ENCODE results near the gene INPPL1.
"Not testable (repeated sequence)": the region's sequence is repeated elsewhere in the genome, so short reads cannot be mapped to it uniquely, and the experiment has no call there.

Gene INPPL1

DNA sequence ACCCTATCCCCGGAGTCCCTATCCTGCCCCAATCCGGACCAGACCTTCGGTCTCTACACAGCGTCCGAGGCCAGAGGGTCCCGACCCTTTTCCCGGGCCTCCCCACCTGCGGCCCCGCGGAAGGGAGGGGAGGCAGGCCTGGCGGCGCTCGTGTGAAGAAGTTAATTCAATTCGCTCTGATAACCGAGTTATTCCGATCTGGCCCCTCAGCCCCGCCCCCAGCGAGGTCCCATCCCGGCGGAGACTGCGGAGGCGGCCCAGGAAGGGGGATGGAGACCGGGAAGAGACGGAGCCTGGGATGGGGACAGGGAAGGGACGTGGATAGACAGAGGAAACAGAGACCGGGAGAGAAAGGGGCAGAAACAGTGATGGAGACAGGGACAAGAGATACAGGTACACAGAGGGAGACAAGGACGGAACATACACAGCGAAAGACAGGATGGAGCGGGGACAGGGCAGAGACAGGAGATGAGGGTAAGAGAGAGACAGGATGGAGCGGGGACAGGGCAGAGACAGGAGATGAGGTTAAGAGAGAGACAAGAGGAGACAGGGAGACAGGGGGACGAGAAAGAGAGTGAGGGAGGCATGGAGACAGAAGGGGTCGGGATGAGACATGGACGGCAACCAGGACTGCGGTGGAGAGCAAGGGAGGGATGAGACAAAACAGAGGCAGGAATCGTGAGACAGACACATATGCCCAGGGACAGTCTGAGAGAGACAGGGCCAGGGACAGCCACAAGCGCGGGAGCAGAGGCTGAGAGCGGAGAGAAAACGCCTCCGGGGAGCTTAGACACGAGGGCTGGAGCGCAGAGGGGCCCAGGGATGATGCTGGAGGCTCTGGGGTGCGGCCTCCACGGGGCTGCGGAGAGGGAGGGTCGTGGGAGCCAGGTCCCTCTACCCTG, 20.0 kb downstream of the INPPL1 start:
- DNase-seq, result no peak

DNA sequence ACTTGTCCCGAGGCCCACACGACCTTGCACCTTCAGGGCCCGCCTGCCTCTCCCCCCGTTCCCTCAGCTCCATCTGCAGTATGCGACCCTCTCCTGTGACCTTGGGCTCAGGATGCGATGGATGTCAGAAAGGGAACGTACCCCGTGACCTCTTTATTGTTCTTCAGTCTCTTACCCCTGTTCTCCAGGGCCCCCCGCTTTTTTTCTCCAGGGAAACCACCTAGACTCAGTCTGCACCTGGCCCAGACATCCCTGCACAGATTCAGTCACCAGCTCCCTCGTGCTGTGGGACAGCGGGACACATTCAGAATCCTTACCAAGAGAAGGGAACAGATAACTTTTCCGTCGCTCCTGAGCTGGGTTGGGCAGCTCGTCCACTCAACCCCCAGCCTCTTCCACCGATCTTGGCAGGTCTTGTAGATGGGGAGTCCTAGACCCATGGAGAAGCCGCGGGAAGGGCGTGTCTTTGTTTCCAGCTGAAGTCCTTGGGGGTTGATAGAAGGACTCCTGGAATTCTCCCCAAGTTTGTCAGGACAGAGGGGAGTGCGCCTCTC, 20.8 kb downstream of the INPPL1 start:
- DNase-seq, result no peak

DNA sequence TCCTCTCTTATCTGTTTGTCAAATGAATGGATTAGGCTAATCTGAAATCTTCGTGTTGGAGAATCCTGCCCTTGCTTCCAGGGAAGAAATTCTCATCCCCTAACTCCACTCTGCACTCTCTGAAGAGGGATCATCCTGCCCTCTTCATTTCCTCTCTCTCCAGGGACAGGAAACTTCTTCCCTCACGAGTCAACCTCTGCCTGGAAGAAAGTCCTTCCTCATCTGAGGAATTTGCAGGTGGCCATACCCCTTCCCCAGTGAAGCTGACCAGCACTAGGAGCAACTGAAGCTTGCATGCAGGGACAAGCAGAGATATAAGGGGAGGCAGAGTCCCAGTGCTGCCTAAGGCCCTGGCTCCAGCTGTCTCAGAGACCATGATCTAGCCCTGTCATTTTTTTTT, 23.0 kb downstream of the INPPL1 start:
- DNase-seq, result no peak

DNA sequence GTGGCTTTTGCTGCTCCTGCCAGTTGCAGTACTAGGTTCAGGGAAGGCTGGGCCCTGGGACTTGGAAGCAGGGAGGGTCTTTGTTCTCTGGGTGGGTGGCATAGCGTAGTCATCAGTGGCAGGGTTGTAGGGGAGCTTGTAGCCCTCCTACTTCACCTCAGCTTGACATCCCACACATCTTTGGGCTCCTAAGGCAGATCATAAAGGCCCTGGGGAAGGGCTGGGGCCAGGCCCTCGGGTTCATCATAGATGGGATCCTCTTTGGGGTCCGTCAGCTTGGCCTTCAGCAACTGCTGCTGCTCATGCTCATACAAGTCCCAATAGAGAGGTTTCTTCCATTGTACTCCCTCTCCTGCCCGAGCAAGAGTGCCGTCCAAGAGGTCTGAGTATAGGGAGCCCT, 25.4 kb downstream of the INPPL1 start:
- DNase-seq, result no peak

DNA sequence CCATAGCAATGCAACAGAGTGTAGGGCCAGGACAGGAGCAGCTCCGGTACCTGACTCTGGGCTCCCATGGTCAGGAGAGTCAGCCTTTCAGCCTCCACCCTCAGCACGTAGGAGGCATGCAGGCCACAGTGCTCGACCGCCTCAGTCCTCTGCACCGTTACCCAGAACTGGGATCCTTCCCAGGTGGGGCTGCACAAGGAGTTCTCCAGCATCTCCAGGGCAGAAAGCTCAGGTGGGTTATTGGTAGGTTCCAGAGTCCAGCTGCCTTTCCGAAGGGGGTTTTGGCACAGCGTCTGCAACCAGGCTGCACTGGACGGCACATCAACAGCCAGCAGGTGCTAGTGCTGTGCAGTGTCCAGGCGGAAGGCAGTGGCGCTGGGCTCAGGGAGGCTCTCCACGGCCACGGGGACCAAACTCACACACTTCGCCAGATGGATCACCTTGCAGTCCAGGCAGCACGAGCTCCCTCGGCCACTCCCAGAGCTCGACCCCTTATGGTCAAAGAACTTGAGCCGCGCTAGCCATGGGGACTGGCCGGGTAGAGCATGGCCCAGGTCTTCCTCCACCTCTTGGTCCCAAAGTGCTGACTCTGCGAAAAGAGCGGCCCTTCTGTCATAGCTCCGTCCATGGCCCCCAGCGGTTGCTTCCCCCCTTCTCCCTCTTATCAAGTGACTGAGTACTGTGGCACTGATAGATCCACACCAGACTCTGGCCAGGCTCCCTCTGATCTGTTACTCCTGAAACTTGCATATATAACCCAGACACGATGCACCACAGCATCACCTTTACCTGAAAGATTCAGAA, 26.3 kb downstream of the INPPL1 start:
- DNase-seq, result no peak

DNA sequence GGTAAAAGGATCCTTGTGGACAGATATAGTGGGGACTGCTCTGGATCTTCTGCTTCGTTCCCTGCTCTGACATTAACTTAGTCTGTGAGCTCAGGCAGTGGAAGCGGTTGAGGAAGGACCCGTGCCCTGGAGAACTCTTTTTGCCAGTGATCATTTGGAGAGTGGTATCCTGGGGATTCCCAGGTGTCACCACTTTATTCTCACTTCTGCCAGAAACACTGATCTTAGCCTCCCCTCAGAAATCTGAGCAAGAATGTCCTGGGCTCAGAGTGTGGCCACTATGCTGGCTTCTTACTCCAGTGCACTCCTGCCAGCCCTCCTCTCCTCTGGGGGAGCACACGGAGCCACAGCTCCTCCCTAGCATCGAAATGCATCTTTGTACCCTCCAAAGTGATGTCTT, 27.0 kb downstream of the INPPL1 start:
- DNase-seq, result no peak

DNA sequence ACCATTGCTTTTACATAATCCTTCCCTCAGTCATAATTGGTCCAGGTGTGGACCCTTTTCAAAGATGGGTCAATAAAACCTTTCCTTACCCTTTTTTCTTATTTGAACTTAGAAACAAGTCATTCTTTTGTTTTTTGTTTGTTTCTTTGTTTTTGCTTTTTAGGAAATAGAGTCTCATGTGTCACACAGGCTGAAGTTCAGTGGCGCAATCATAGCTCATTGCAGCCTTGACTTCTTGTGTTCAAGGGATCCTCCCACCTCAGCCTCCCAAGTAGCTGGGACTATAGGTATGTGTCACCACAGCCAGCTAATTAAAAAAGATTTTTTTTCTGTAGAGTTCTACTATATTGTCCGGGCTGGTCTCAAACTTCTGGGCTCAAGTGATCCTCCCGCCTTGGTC, 28.8 kb downstream of the INPPL1 start:
- DNase-seq, result no peak

DNA sequence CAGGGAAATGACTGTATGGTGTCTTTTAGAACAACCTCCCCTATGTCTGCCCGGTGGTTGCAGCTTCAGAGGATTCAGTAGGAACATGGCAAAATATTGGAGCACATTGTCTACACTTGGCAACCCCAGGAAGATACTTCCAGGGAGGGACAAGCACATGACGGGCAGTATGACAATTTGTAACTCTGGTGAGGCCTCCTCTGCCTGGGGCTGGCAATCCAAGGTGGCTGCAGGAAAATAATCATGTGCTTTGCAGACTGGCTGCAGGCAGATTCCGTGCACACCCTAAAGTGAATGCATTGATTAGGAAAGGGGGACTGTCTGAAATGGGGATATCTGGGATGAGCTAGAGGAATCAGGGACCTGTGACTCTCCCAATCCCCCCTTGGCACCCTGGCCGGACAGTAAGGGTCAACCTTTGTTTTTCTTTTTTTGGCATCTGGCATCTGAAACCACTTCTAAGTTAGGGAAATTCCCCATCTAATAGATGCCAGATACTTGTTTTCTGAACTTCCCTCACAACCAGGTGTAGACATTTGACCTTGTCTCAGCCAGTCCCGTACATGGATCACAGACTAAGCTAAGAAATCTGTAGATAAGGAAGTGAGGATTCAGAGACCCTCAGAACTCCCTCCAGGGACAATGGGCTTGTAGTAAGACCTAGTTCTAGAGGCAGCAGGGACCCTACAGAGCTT, 29.9 kb downstream of the INPPL1 start:
- DNase-seq, result no peak

DNA sequence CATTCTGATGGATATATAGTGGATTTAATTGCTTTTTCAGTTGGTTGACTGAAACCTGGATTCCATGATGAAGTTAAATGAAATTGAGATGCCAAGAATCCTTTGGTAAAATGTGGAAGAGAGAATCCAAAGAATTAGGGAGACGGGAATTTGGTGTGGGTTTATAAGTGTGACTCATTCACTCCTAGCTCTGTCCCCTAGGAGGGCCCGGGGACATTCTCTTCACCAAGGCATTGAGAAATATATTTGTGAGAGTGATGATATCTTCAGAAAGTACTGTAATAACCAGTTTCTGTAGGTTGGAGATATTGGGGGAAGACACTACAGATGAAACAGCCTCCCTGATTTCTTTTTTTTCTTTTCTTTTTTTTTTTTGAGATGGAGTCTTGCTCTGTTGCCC, 33.0 kb downstream of the INPPL1 start:
- DNase-seq, result no peak

DNA sequence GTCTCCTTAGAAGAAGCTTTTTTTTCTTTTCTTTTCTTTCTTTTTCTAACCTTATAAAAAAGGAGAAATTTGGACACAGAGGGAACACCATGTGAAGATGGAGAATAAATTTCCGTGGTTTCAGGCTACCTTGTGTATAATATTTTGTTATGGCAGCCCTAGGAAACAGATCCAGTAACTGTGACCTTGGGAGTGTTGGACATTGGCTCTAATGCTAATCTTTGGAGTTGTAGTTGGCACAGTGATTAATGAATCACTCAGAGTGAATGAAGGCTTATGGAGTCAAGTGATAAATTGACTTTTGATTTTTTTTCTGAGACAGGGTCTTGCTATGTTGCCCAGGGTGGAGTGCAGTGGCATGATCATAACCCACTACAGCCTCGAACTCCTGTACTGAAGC, 34.9 kb downstream of the INPPL1 start:
- no peak for DNase-seq

DNA sequence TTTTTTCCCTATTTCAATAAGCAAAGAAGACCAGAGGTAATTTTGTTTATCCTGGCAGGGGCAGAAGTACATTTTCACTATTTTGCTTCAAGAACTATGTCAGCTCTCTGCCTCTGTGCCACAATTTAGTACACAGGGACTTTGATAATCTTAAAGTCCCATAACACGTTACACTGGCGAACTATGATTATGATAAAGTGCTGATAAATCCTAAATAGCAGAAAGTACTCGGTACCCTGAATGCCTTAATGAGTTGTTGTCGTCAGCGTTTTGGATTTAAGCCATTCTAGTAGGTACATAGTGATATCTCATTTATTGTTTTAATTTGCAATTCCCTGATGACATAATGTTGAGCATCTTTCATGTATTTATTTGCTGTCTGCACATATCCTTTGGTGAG, 36.0 kb downstream of the INPPL1 start:
- DNase-seq, result no peak

DNA sequence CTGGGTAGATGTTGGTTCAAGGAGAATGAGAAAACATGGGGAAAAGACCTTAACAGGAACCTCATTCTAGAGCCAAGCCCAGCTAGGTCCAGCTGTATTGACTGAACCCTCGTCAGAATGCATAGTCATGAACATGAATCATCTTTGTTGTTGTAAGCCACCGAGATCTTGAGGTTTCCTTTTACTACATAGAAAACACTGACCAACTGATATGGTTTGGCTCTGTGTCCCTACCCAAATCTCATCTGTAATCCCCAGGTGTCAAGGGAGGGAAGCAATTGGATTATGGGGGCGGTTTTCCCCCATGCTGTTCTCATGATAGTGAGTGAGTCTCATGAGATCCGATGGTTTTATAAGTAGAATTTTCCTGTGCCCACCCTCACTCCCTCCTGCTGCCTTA, 38.8 kb downstream of the INPPL1 start:
- DNase-seq, result no peak

DNA sequence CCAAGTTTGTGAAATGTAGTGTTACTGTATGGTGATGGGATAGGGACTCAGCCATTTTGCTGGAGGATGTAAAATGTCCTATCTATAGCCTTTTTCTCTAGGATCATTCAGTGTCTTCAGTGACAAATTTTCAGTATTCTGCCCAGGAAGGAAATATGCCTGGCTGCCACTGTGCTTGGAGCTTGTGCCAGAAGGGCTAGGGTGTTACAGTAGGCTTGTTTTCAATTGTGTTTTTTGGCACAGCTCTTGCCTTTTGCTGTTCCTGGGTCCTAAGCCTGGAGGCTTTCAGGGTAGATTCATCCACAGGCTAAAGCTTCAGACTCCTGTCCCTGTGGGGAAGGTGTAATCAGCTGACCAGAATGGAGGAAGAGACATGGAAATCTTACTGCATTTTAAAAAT, 41.4 kb downstream of the INPPL1 start:
- DNase-seq, result no peak

DNA sequence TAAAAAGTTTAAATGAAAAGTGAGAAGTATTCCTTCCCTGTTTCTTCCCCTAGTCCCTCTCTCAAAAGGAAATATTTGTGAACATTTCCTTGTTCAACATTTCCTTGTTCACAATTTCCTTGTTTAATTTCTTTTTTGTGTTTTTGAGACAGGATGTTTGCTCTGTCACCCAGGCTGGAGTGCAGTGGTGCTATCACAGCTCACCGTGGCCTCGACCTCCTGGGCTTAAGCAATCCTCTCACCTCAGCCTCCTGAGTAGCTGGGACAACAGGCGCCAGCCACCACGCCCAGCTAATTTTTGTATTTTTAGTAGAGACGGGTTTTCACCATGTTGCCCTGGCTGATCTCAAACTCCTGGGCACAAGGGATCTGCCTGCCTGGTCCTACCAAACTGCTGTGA, 42.4 kb downstream of the INPPL1 start:
- not testable (repeated sequence) for DNase-seq

DNA sequence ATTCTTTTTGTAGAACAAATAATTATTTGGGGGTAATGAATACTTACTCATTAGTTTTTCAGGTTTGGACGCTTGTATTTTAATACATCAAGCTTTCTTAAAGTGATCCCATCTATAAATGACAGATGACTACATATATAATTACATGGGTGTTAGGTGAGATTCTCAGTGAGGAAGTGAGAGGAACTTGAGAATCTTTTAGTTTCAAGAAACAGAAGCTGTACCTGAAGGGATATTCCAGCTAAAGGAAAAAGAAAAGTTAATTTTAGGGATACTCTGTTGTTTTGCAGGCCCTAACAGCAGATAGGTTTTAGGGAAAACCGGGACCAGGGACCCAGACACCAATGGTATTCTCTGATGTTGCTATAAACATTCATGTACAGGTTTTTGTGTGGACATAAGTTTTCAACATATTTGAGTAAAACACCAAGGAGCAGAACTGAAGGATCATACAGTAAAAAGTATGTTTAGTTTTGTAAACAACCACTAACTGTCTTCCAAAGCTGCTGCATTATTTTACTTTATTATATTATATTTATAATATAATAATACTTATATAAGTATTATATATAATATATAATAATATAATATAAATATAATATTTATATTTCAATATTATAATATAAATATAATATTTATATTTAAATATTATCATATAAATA, 43.5 kb downstream of the INPPL1 start:
- DNase-seq, result peak; percentile 5

DNA sequence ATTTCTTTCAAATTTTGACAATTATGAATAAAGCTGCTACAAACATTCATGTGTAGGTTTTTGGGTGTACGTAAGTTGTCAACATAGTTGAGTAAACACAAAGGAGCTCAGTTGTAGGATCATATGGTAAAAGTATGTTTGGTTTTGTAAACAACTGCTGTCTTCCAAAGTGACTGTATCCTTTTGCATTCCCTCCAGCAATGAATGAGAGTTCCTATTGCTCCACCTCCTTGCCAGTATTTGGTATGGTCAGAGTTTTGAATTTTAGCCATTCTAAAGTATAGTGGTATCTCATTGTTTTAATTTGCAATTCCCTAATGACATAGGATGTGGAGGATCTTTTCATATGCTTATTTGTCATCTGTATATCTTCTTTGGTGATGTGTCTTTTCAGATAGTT, 47.4 kb downstream of the INPPL1 start:
- DNase-seq, result no peak

DNA sequence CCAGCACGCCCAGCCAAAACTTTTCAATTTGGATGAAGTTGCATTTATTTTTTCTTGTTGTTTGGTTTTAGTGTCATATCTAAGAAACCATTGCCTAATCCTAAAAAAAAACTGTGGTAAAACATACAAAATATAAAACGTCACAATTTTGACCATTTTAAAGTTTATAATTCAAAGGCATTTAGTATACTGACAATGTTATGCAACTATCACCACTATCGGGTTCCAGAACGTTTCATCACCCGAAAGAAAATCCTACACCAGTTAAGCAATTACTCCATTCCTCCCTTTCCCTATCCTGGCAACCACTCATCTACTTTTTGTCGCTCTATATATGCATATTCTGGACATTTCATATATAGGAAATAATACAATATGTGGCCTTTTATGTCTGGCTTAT, 49.9 kb downstream of the INPPL1 start:
- no peak for DNase-seq

DNA sequence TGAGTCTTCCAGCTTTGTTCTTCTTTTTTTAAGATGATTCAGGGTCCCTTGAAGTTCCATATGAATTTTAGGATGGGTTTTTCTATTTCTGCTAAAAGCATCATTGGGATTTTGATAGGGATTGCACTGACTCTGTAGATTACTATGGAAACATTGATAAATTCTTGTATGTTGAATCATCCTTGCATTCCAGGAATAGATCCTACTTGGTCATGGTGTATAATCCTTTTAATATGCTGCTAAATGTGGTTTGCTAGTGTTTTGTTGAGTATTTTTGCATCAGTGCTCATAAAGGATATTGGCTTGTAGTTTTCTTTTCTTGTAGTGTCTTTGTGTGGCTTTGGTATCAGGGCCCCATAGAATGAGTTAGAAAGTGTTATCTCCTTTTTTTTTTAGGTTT, 54.3 kb downstream of the INPPL1 start:
- no peak for DNase-seq

DNA sequence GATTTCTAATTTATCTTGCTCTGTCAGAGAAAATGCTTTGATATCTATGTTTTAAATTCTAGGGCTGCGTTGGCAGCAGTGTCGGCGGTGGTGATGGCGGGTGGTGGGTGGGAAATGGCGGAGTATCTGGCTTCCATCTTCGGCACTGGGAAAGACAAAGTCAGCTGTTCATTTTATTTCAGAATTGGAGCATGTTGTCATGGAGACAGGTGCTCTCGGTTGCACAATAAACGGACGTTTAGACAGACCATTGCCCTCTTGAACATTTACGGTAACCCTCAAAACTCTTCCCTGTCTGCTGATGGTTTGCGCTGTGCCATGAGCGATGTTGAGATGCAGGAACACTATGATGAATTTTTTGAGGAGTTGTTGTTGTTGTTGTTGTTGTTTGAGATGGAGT, 55.5 kb downstream of the INPPL1 start:
- no peak for DNase-seq

DNA sequence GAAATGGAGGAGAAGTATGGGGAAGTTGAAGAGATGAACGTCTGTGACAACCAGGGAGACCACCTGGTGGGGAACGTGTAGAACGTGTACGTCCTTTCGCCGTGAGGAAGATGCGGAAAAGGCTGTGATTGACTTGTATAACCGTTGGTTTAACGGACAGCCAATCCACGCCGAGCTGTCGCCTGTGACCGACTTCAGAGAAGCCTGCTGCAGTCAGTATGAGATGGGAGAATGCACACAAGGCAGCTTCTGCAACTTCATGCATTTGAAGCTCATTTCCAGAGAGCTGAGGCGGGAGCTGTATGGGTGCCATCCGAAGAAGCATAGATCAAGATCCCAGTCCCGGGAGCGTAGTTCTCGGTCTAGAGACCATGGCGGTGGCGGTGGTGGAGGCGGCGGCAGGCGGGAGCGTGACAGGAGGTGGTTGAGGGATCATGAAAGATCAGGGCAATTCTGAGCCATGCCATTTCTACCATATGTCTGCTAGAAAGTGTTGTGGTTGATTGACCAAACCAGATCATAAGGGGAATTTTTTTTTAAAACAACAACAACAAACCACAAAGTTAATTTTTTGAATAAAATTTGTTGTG, 56.3 kb downstream of the INPPL1 start:
- DNase-seq, result no peak

DNA sequence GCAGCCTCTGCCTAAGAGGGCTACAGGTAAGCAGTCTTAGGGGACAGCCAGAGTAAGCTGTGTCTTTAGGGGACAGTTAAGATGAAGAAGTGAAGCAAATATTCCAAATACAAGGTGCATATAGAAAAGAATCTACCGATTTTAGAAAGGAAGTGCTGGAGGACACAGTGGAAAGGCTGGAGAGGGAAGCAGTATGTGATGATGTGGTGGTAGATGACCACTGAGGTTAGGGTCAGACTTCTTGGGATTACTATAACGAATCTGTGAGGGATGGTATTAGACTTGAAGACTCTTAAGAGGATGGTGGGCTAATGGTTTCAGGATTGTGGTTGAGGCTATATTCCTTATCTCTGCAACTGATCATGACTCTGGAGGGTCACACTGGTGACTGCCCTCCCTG, 59.4 kb downstream of the INPPL1 start:
- DNase-seq, result no peak

DNA sequence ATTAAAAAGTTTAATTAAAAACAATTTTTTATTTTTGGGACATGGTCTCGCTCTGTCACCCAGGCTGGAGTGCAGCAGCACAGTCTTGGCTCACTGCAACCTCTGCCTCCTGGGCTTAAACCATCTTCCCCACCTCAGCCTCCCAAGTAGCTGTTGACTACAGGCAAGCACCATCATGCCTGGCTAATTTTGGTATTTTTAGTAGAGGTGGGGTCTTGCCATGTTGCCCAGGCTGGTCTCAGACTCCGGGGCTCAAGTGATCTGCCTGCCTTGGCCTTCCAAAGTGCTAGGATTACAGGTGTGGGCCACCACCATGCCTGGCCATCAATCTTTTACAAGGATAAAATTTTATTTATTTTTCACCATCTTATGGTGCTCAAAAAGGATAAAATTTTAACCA, 62.7 kb downstream of the INPPL1 start:
- no peak for DNase-seq

Measured in NCI-H1092 treated with DMSO at 0.1 percent for 48 hours (cell line).